ENCODE data around the gene THBS2. TPM values are rescaled to one million over a fixed set of nuclear protein-coding genes. Genes with fewer than 3 reads are reported as not detected.

The THBS2 gene
- total RNA-seq, 1 experiment from 2014 or later = 0.39 TPM

GRCh38 chr6:169266261-169266660 is 12.6 kb upstream of the THBS2 start:
- H3K4me2 ChIP-seq (ENCODE audit: low read length) = no peak overlapping the region
- H2AFZ ChIP-seq (ENCODE audit: low read depth, low read length, poor library complexity, severe bottlenecking) = no peak overlapping the region
- no peak overlapping the region for H3K27ac ChIP-seq (ENCODE audit: low read depth, low read length)
- BruUV-seq (replicated peaks) = no TSS peak
- intact Hi-C loops (cut with micrococcal nuclease) = no loop called here
- H3K4me1 ChIP-seq (ENCODE audit: control insufficient read depth in 1 of 2, insufficient read depth in 2 of 2, low read length in 2 of 2) = peaks cover 3 to 4% of the 10 kb centered on the region in 2 experiments; a peak in 3 of 4 replicates
- no peaks in the 10 kb centered on the region for H3K36me3 ChIP-seq (ENCODE audit: control insufficient read depth in 1 of 2, insufficient read depth in 2 of 2, low read length in 2 of 2)
- H3K9me3 ChIP-seq (ENCODE audit: control insufficient read depth in 1 of 2, insufficient read depth in 1 of 2, low read depth in 1 of 2, low read length in 2 of 2) = no peaks in the 10 kb centered on the region
- H3K79me2 ChIP-seq (ENCODE audit: insufficient read depth, low read length) = no peaks in the 10 kb centered on the region
- no peak for ATAC-seq
- no peak overlapping the region for H3K9ac ChIP-seq (ENCODE audit: low read length)
- H3K4me3 ChIP-seq (replicated peaks in 1 of 2; ENCODE audit: low read depth in 1 of 2, low read length in 2 of 2) = no peak overlapping the region
- TF ChIP-seq ELF1 (IDR thresholded peaks at IDR 0.05; ENCODE audit: borderline replicate concordance, low read depth) = no peak
- TF ChIP-seq ZBTB33 (IDR thresholded peaks at IDR 0.05; ENCODE audit: extremely low read depth, insufficient replicate concordance, low read length) = no peak
- no peak for TF ChIP-seq SRF (IDR thresholded peaks at IDR 0.05; ENCODE audit: low read depth)
- TF ChIP-seq SP1 (IDR thresholded peaks at IDR 0.05; ENCODE audit: low read depth) = no peak
- no peak for TF ChIP-seq CBX3 (IDR thresholded peaks at IDR 0.05; ENCODE audit: low read depth)
- no peak for TF ChIP-seq EGR1 (IDR thresholded peaks at IDR 0.05; ENCODE audit: low read depth)
- no peak for TF ChIP-seq RAD21 (IDR thresholded peaks at IDR 0.05; ENCODE audit: low read depth)
- no peak for TF ChIP-seq ZNF274 (IDR thresholded peaks at IDR 0.05; ENCODE audit: low read depth, low read length)
- no peak for TF ChIP-seq ZFX (IDR thresholded peaks at IDR 0.05)
- TF ChIP-seq REST (IDR thresholded peaks at IDR 0.05; ENCODE audit: low read depth) = no peak
- TF ChIP-seq MAX (IDR thresholded peaks at IDR 0.05) = no peak
- TF ChIP-seq POLR2AphosphoS5 (IDR thresholded peaks at IDR 0.05; ENCODE audit: low read depth, low read length) = no peak
- TF ChIP-seq CTCF (IDR thresholded peaks at IDR 0.05 in 2 of 3, conservative IDR thresholded peaks at IDR 0.05 in 1 of 3; ENCODE audit: borderline replicate concordance in 1 of 3, insufficient read depth in 1 of 3, low read depth in 2 of 3, low read length in 2 of 3) = no peak
- no peak for TF ChIP-seq FOSL1 (IDR thresholded peaks at IDR 0.05; ENCODE audit: low read depth)
- no peak for TF ChIP-seq ATF3 (IDR thresholded peaks at IDR 0.05)
- no peak for TF ChIP-seq TCF7L2 (IDR thresholded peaks at IDR 0.05; ENCODE audit: borderline replicate concordance, extremely low read depth, insufficient read depth, insufficient read length)
- no peak for TF ChIP-seq YY1 (IDR thresholded peaks at IDR 0.05; ENCODE audit: extremely low read depth, insufficient replicate concordance, low read depth, low read length)
- TF ChIP-seq POLR2A (IDR thresholded peaks at IDR 0.05; ENCODE audit: borderline replicate concordance, extremely low read depth, insufficient read depth, insufficient read length) = no peak
- no peak for TF ChIP-seq CEBPB (IDR thresholded peaks at IDR 0.05; ENCODE audit: low read depth)
- TF ChIP-seq EZH2phosphoT487 (IDR thresholded peaks at IDR 0.05; ENCODE audit: borderline replicate concordance) = no peak
- ChIA-PET CTCF (no interaction called here), POLR2A (no interaction called here), RAD21 (ENCODE audit: low non-redundant PET in 1 of 2, low total read pairs in 2 of 2, uncharacterized antibody in 2 of 2, unreplicated experiment in 2 of 2) (no interaction called here)
- H3K27me3 ChIP-seq (ENCODE audit: insufficient read depth, low read length) = no peaks in the 10 kb centered on the region
- no peaks in the 10 kb centered on the region; the same call in 1 of the 2 replicates for H3K9me2 ChIP-seq (ENCODE audit: insufficient read depth)
- DNase-seq (ENCODE audit: low read depth, low spot score) = no peak
- no peaks in the 10 kb centered on the region for H4K20me1 ChIP-seq (ENCODE audit: insufficient read depth)

All from HCT116 (cell line).